ENCODE measurements around the gene TLR9. TPM values are rescaled to one million over a fixed set of nuclear protein-coding genes. Genes with fewer than 3 reads are reported as not detected.

Gene TLR9
- total RNA-seq, 5 donors from 2014 or later (not counting 1 experiment from before 2014, with no cell fraction given): 0.54 to 2.9 (median 2.1) TPM; not detected in 1

- peak overlapping the region in 1 of 3 donors; percentile 82 for H3K4me3 Mint-ChIP-seq
- peak overlapping the region; percentile 92 to 97 for H3K27ac Mint-ChIP-seq
- Histone ChIP-seq H3K27me3 (replicated peaks in 1 of 2; ENCODE audit: control insufficient read depth in 2 of 2, extremely low read depth in 1 of 2, insufficient read depth in 2 of 2, low read length in 1 of 2) (no peaks in the 10 kb centered on the region), H3K9me3 (no peaks in the 10 kb centered on the region), H3K36me3 (ENCODE audit: control insufficient read depth in 2 of 2, extremely low read depth in 1 of 2, insufficient read depth in 1 of 2, low read length in 1 of 2) (peaks cover 15 to 46% of the 10 kb centered on the region in 2 donors), H3K4me3 (ENCODE audit: control insufficient read depth in 1 of 2, extremely low read depth in 1 of 2, low read length in 1 of 2) (no peak overlapping the region), H3K4me1 (ENCODE audit: control insufficient read depth in 1 of 2, extremely low read depth in 1 of 2, insufficient read depth in 2 of 2, low read length in 2 of 2) (peaks cover 47 to 96% of the 10 kb centered on the region in 2 experiments), H3K27ac (ENCODE audit: low read length) (peak overlapping the region; percentile 20)
- peaks cover 86 to 89% (median 86%) of the 10 kb centered on the region in 3 donors for H3K4me1 Mint-ChIP-seq
- peak in 1 of 35 experiments; percentile 13 for DNase-seq
- no peaks in the 10 kb centered on the region for H3K9me3 Mint-ChIP-seq
- no peak for ATAC-seq (replicated peaks in 1 of 4)
- POLR2A ChIA-PET: interaction anchor here in 1 of 2 donors (0.6 to 1.3 kb wide), 3 partner anchors 11 to 55 kb away, joined by 3 to 8 read pairs (median 4); no protein-coding TSS in a partner anchor
- CTCF ChIA-PET: interaction anchor here in 1 of 2 donors (0.9 kb wide), 1 partner anchor 10 kb away, joined by 3 read pairs; no protein-coding TSS in a partner anchor
- no peaks in the 10 kb centered on the region for H3K27me3 Mint-ChIP-seq
- peaks cover 30% of the 10 kb centered on the region for H3K36me3 Mint-ChIP-seq
- WGBS (ENCODE audit: insufficient coverage): 100% methylated on average over 1 of the region's 1 CpG
These were observed 24.7 kb upstream of the TLR9 start for GRCh38 chr3:52250122-52250521.

DNA sequence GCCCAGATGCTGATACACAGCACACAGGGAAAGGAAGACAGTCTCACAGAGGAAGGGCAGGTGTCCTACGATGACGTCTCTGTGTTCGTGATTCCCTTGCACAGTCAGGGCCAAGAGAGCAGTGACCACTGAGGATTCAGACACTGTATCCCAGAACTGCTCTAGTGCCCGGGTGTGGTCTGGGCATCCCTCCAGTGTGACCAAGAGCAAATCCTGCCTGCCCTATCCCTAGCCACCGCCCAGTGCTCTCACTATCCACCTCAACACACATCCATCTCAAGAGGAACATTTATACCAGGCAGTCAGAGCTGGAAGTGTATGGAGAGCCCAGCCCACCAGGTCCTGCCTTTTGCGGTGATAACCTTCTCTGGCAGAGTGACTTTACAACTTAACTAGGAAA lies 24.2 kb upstream of the TLR9 start:
- Mint-ChIP-seq H3K36me3 (peaks cover 30% of the 10 kb centered on the region), H3K4me3 (peak overlapping the region in 2 of 3 donors; percentile 2 to 82), H3K4me1 (peaks cover 86 to 89% (median 87%) of the 10 kb centered on the region in 3 donors), H3K27ac (peak overlapping the region; percentile 92 to 97), H3K27me3 (no peaks in the 10 kb centered on the region), H3K9me3 (no peaks in the 10 kb centered on the region)
- H3K27ac ChIP-seq (ENCODE audit: low read length): peak overlapping the region; percentile 20
- peaks cover 50 to 96% of the 10 kb centered on the region in 2 experiments for H3K4me1 ChIP-seq (ENCODE audit: control insufficient read depth in 1 of 2, extremely low read depth in 1 of 2, insufficient read depth in 2 of 2, low read length in 2 of 2)
- ATAC-seq (replicated peaks in 1 of 4) (no peak), DNase-seq (no peak)
- ChIA-PET CTCF (no interaction called here), POLR2A (interaction anchor here (0.6 to 1.5 kb wide), 3 partner anchors 14 to 55 kb away, joined by 3 to 7 read pairs (median 4); no protein-coding TSS in a partner anchor)
- no peaks in the 10 kb centered on the region for H3K9me3 ChIP-seq
- no peak overlapping the region for H3K4me3 ChIP-seq (ENCODE audit: control insufficient read depth in 1 of 2, extremely low read depth in 1 of 2, low read length in 1 of 2)
- peaks cover 15 to 45% of the 10 kb centered on the region in 2 donors for H3K36me3 ChIP-seq (ENCODE audit: control insufficient read depth in 2 of 2, extremely low read depth in 1 of 2, insufficient read depth in 1 of 2, low read length in 1 of 2)
- H3K27me3 ChIP-seq (replicated peaks in 1 of 2; ENCODE audit: control insufficient read depth in 2 of 2, extremely low read depth in 1 of 2, insufficient read depth in 2 of 2, low read length in 1 of 2): no peaks in the 10 kb centered on the region
- WGBS (ENCODE audit: insufficient coverage): 81% methylated on average over 5 of the region's 6 CpGs

DNA sequence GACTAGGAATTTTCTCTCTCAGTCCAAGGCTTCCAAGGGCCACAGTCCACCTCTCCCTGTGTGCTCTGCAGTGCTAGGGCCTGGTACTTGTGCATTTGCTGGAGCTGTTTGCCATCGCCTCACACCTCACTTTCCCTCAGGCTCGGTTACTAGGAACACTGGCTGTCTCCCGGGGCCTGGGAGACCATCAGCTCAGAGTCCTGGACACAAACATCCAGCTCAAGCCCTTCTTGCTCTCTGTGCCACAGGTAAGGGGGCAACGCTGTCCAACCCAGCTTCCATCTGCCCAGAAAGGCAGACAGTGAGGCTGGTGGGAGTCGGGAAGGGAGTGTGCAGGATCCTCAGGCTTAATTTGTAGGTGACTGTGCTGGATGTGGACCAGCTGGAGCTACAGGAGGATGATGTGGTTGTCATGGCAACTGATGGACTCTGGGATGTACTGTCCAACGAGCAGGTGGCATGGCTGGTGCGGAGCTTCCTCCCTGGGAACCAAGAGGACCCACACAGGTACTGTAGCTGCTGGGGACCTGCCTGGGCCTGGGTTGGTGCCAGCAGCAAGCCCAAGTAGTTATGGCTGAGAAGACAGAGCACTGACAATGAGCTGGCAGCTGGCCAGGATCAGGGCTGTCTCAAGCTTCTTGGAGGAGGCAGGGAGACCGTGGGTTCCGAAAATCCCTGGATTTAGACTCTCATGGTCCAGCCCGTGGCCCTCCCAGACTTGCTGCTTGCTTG lies 23.5 kb upstream of the TLR9 start:
- ATAC-seq (replicated peaks in 1 of 4): no peak
- Histone ChIP-seq H3K9me3 (no peaks in the 10 kb centered on the region), H3K27ac (ENCODE audit: low read length) (peak overlapping the region; percentile 89), H3K4me3 (ENCODE audit: control insufficient read depth in 1 of 2, extremely low read depth in 1 of 2, low read length in 1 of 2) (no peak overlapping the region), H3K4me1 (ENCODE audit: control insufficient read depth in 1 of 2, extremely low read depth in 1 of 2, insufficient read depth in 2 of 2, low read length in 2 of 2) (peaks cover 44 to 96% of the 10 kb centered on the region in 2 experiments), H3K36me3 (ENCODE audit: control insufficient read depth in 2 of 2, extremely low read depth in 1 of 2, insufficient read depth in 1 of 2, low read length in 1 of 2) (peaks cover 15 to 45% of the 10 kb centered on the region in 2 donors), H3K27me3 (replicated peaks in 1 of 2; ENCODE audit: control insufficient read depth in 2 of 2, extremely low read depth in 1 of 2, insufficient read depth in 2 of 2, low read length in 1 of 2) (no peaks in the 10 kb centered on the region)
- H3K4me3 Mint-ChIP-seq: peak overlapping the region in 1 of 3 donors; percentile 82
- H3K9me3 Mint-ChIP-seq: no peaks in the 10 kb centered on the region
- H3K4me1 Mint-ChIP-seq: peaks cover 87 to 89% (median 88%) of the 10 kb centered on the region in 3 donors
- H3K27me3 Mint-ChIP-seq: no peaks in the 10 kb centered on the region
- H3K36me3 Mint-ChIP-seq: peaks cover 30% of the 10 kb centered on the region
- CTCF ChIA-PET: interaction anchor here in 1 of 2 donors (0.7 to 1.1 kb wide), 2 partner anchors 22 to 31 kb away, joined by 3 to 6 read pairs; no protein-coding TSS in a partner anchor
- POLR2A ChIA-PET: interaction anchor here (1.3 to 1.5 kb wide), 2 partner anchors 15 to 28 kb away, joined by 3 to 7 read pairs; no protein-coding TSS in a partner anchor
- peak in 5 of 35 experiments; percentile 26 to 54 (median 48) for DNase-seq
- peak overlapping the region; percentile 92 to 97 for H3K27ac Mint-ChIP-seq
- WGBS (ENCODE audit: insufficient coverage): 77% methylated on average over 9 of the region's 10 CpGs

DNA sequence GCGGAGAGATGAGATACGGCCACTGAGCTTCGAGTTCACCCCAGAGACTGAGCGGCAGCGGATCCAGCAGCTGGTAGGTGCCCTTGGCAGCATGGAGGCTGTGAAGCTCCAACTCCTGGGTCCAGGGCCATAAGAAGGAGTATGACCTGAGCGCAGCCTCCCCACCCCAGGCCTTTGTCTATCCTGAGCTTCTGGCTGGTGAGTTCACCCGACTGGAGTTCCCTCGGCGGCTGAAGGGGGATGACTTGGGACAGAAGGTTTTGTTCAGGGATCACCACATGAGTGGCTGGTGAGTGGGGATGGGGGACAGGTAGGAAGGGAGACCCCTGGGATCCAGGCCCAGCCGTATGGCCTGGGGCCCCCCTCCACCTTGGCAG lies 22.7 kb upstream of the TLR9 start:
- CTCF ChIA-PET: interaction anchor here in 1 of 2 donors (0.7 to 1.1 kb wide), 2 partner anchors 23 to 32 kb away, joined by 3 to 6 read pairs; no protein-coding TSS in a partner anchor
- H3K36me3 Mint-ChIP-seq: peaks cover 27% of the 10 kb centered on the region
- H3K4me1 ChIP-seq (ENCODE audit: control insufficient read depth in 1 of 2, extremely low read depth in 1 of 2, insufficient read depth in 2 of 2, low read length in 2 of 2): peaks cover 40 to 94% of the 10 kb centered on the region in 2 experiments

GRCh38 chr3:52247409-52248164 lies 22.1 kb upstream of the TLR9 start:
- H3K27ac Mint-ChIP-seq: peak overlapping the region; percentile 92 to 97
- Histone ChIP-seq H3K27ac (ENCODE audit: low read length) (peak overlapping the region; percentile 89), H3K9me3 (no peaks in the 10 kb centered on the region), H3K4me1 (ENCODE audit: control insufficient read depth in 1 of 2, extremely low read depth in 1 of 2, insufficient read depth in 2 of 2, low read length in 2 of 2) (peaks cover 40 to 88% of the 10 kb centered on the region in 2 experiments), H3K27me3 (replicated peaks in 1 of 2; ENCODE audit: control insufficient read depth in 2 of 2, extremely low read depth in 1 of 2, insufficient read depth in 2 of 2, low read length in 1 of 2) (no peaks in the 10 kb centered on the region), H3K4me3 (ENCODE audit: control insufficient read depth in 1 of 2, extremely low read depth in 1 of 2, low read length in 1 of 2) (peak overlapping the region; percentile 81 to 88), H3K36me3 (ENCODE audit: control insufficient read depth in 2 of 2, extremely low read depth in 1 of 2, insufficient read depth in 1 of 2, low read length in 1 of 2) (peaks cover 15 to 45% of the 10 kb centered on the region in 2 donors)
- WGBS (ENCODE audit: insufficient coverage): 89% methylated on average over 4 of the region's 7 CpGs
- peaks cover 84 to 88% (median 85%) of the 10 kb centered on the region in 3 donors for H3K4me1 Mint-ChIP-seq
- ATAC-seq (replicated peaks in 1 of 4): no peak
- CTCF ChIA-PET: interaction anchor here in 1 of 2 donors (0.6 kb wide), 1 partner anchor 32 kb away, joined by 5 read pairs; no protein-coding TSS in a partner anchor
- no peaks in the 10 kb centered on the region for H3K9me3 Mint-ChIP-seq
- H3K27me3 Mint-ChIP-seq: no peaks in the 10 kb centered on the region
- peak in 1 of 35 experiments; percentile 12 for DNase-seq
- H3K36me3 Mint-ChIP-seq: peaks cover 24% of the 10 kb centered on the region
- peak overlapping the region; percentile 78 to 82 (median 82) for H3K4me3 Mint-ChIP-seq
- POLR2A ChIA-PET: interaction anchor here in 1 of 2 donors (0.7 kb wide), 1 partner anchor 23 kb away, joined by 6 read pairs; no protein-coding TSS in a partner anchor

More for the DNA sequence above, 22.7 kb upstream of the TLR9 start:
- Mint-ChIP-seq H3K9me3 (no peaks in the 10 kb centered on the region), H3K4me1 (peaks cover 87 to 89% (median 88%) of the 10 kb centered on the region in 3 donors), H3K4me3 (peak overlapping the region in 2 of 3 donors; percentile 82), H3K27ac (peak overlapping the region; percentile 92 to 97), H3K27me3 (no peaks in the 10 kb centered on the region)
- Histone ChIP-seq H3K9me3 (no peaks in the 10 kb centered on the region), H3K36me3 (ENCODE audit: control insufficient read depth in 2 of 2, extremely low read depth in 1 of 2, insufficient read depth in 1 of 2, low read length in 1 of 2) (peaks cover 15 to 45% of the 10 kb centered on the region in 2 donors), H3K27me3 (replicated peaks in 1 of 2; ENCODE audit: control insufficient read depth in 2 of 2, extremely low read depth in 1 of 2, insufficient read depth in 2 of 2, low read length in 1 of 2) (no peaks in the 10 kb centered on the region), H3K4me3 (ENCODE audit: control insufficient read depth in 1 of 2, extremely low read depth in 1 of 2, low read length in 1 of 2) (peak overlapping the region in 1 of 2 donors; percentile 88), H3K27ac (ENCODE audit: low read length) (peak overlapping the region; percentile 89)
- DNase-seq (peak in 1 of 35 experiments; percentile 12), ATAC-seq (replicated peaks in 1 of 4) (no peak)
- POLR2A ChIA-PET: interaction anchor here in 1 of 2 donors (0.7 to 1.5 kb wide), 2 partner anchors 23 to 29 kb away, joined by 6 to 7 read pairs; no protein-coding TSS in a partner anchor
- WGBS (ENCODE audit: insufficient coverage): 98% methylated on average over 10 of the region's 10 CpGs
